Measurements from ENCODE around the gene DLGAP1.

GRCh38 chr18:3777122-3777521 lies 678.0 kb downstream of the DLGAP1 start:
- TF ChIP-seq CREB1 (IDR thresholded peaks at IDR 0.05; ENCODE audit: low read depth) (no peak), TAF1 (IDR thresholded peaks at IDR 0.05; ENCODE audit: low read depth) (no peak)

Data from Ishikawa (cell line).